SK-N-SH (cell line): ENCODE data around the gene ANO10. TPM values are rescaled to one million over a fixed set of nuclear protein-coding genes. Genes with fewer than 3 reads are reported as not detected.

ENCODE experiments used
- CTCF ChIA-PET: fragments of 300-600, 350-600 bp; formaldehyde crosslinking; extraction: SDS; loops from one replicate; lab custom pipeline; 2021; lab: Yijun Ruan, JAX
- POLR2A ChIA-PET: fragments of 350-600 bp; sonication (Branson Sonifier 250); formaldehyde crosslinking; extraction: SDS; loops from one replicate; lab custom pipeline; 2020; ENCODE audit warnings: antibody characterized with exemption, inconsistent platforms; lab: Yijun Ruan, JAX
- DNase-seq: peaks from one replicate; pipeline ENCODE4 v3.0.0; 2012
- H2AFZ ChIP-seq: fragments of 200-600 bp; sonication (generic); 2 replicates; pipeline ENCODE4 v1.8.1; 2016; ENCODE audit warnings: antibody characterized with exemption, mild to moderate bottlenecking, low read depth
- H3F3A ChIP-seq: fragments of 200-600 bp; sonication (generic); replicated peaks from 2 replicates; pipeline ENCODE3; 2016; ENCODE audit warnings: antibody characterized with exemption, mild to moderate bottlenecking; ENCODE audit not compliant: insufficient read depth
- H3K27ac ChIP-seq, 2 experiments: fragments of 200-500 bp in 1 of 2; fragments of 200-600 bp in 1 of 2; sonication (Bioruptor generic) in 1 of 2; sonication (generic), shearing (Covaris generic) in 1 of 2; 2 replicates each; pipeline versions ENCODE4 v1.5.1 to v1.6.1; 2014 to 2016; ENCODE audit warnings: low read depth in 2 of 2, inconsistent platforms in 1 of 2, low read length in 1 of 2, mild to moderate bottlenecking in 1 of 2, mixed read lengths in 1 of 2
- H3K27me3 ChIP-seq: fragments of 200-600 bp; sonication (generic), shearing (Covaris generic); 2 replicates; pipeline ENCODE4 v1.6.1; 2016; ENCODE audit warnings: mixed run types; ENCODE audit not compliant: insufficient read depth
- H3K36me3 ChIP-seq, 2 experiments: fragments of 200-500 bp in 1 of 2; fragments of 200-600 bp in 1 of 2; sonication (Bioruptor generic) in 1 of 2; sonication (generic) in 1 of 2; replicated peaks in 1 of 2; 2 replicates each; pipeline versions ENCODE3 to v1.5.1; 2014 to 2016; ENCODE audit warnings: low read length in 1 of 2, mild to moderate bottlenecking in 1 of 2; ENCODE audit not compliant: insufficient read depth in 2 of 2, control insufficient read depth in 1 of 2
- H3K4me1 ChIP-seq, 2 experiments: fragments of 200-500 bp in 1 of 2; fragments of 200-600 bp in 1 of 2; sonication (Bioruptor generic) in 1 of 2; sonication (generic), shearing (Covaris generic) in 1 of 2; 2 replicates each; pipeline versions ENCODE4 v1.5.1 to v1.6.1; 2014 to 2016; ENCODE audit warnings: low read depth in 1 of 2, low read length in 1 of 2, mixed run types in 1 of 2; ENCODE audit not compliant: insufficient read depth in 2 of 2, control insufficient read depth in 1 of 2
- H3K4me2 ChIP-seq: fragments of 200-600 bp; sonication (generic), shearing (Covaris generic); 2 replicates; pipeline ENCODE4 v1.6.1; 2017; ENCODE audit warnings: mixed run types
- H3K4me3 ChIP-seq, 2 experiments: fragments of 200-500 bp in 1 of 2; fragments of 200-600 bp in 1 of 2; sonication (Bioruptor generic) in 1 of 2; sonication (generic), shearing (Covaris generic) in 1 of 2; 2 replicates each; pipeline versions ENCODE4 v1.5.1 to v1.8.1; 2014 to 2016; ENCODE audit warnings: low read depth in 2 of 2, inconsistent platforms in 1 of 2, low read length in 1 of 2, mild to moderate bottlenecking in 1 of 2, mixed read lengths in 1 of 2, moderate library complexity in 1 of 2
- H3K79me2 ChIP-seq: fragments of 200-600 bp; sonication (generic); 2 replicates; pipeline ENCODE4 v1.8.1; 2017; ENCODE audit warnings: mild to moderate bottlenecking; ENCODE audit not compliant: insufficient read depth
- H3K9ac ChIP-seq: fragments of 200-600 bp; sonication (generic); 2 replicates; pipeline ENCODE4 v1.6.1; 2017; ENCODE audit warnings: mixed run types
- H3K9me2 ChIP-seq: fragments of 200-600 bp; sonication (generic); 2 replicates; pipeline ENCODE4 v1.6.1; 2017; ENCODE audit warnings: mixed run types
- H3K9me3 ChIP-seq: fragments of 200-600 bp; sonication (generic); 2 replicates; pipeline ENCODE4 v1.6.1; 2017; ENCODE audit warnings: mixed run types, mild to moderate bottlenecking, moderate library complexity
- H4K20me1 ChIP-seq: fragments of 200-600 bp; sonication (generic); 2 replicates; pipeline ENCODE4 v1.6.1; 2017; ENCODE audit warnings: mild to moderate bottlenecking, mixed run types; ENCODE audit not compliant: insufficient read depth
- CTCF ChIP-seq: fragments of 200-600 bp; sonication (generic); IDR thresholded peaks from 2 replicates; pipeline ENCODE4 v1.6.1; 2017; ENCODE audit warnings: antibody characterized with exemption, mild to moderate bottlenecking, moderate library complexity
- ELF1 ChIP-seq: IDR thresholded peaks from 2 replicates; pipeline ENCODE4 v1.4.0; 2012
- GABPA ChIP-seq: IDR thresholded peaks from 2 replicates; pipeline ENCODE4 v1.4.0; 2012; ENCODE audit warnings: low read depth, mild to moderate bottlenecking
- JUND ChIP-seq: IDR thresholded peaks from 2 replicates; pipeline ENCODE4 v1.4.0; 2012
- PBX3 ChIP-seq: IDR thresholded peaks from 2 replicates; pipeline ENCODE4; 2012
- POLR2AphosphoS5 ChIP-seq: IDR thresholded peaks from 2 replicates; pipeline ENCODE4 v1.6.1; 2012; ENCODE audit warnings: low read depth, low read length
- RCOR1 ChIP-seq: fragments of 150-350 bp; IDR thresholded peaks from 2 replicates; pipeline ENCODE4 v1.6.1; 2017; ENCODE audit warnings: antibody characterized with exemption, low read length
- RFX5 ChIP-seq: IDR thresholded peaks from 2 replicates; pipeline ENCODE4 v1.6.1; 2012; ENCODE audit warnings: mild to moderate bottlenecking, improper control_type of control experiment, low read length
- SIN3A ChIP-seq: IDR thresholded peaks from 2 replicates; pipeline ENCODE4 v1.6.1; 2012; ENCODE audit warnings: low read depth, mild to moderate bottlenecking, low read length, moderate library complexity, borderline replicate concordance
- SMC3 ChIP-seq: IDR thresholded peaks from 2 replicates; pipeline ENCODE4 v1.6.1; 2012; ENCODE audit warnings: low read depth, low read length, improper control_type of control experiment
- TEAD4 ChIP-seq: IDR thresholded peaks from 2 replicates; pipeline ENCODE4 v1.4.0; 2012; ENCODE audit warnings: mild to moderate bottlenecking, borderline replicate concordance; ENCODE audit not compliant: insufficient read depth
- USF1 ChIP-seq: IDR thresholded peaks from 2 replicates; pipeline ENCODE4 v1.4.0; 2012; ENCODE audit warnings: low read depth, borderline replicate concordance
- WGBS: methylation state at CpG from one replicate; pipeline ENCODE4 v1.1.6; 2017; ENCODE audit warnings: low lambda C conversion rate; 5-methylcytosine and 5-hydroxymethylcytosine counted together
- polyA plus RNA-seq, 3 experiments: library from polyadenylated mRNA; depleted of rRNA; stranded (reverse); fragments of >200 nt; gene quantifications; 2 replicates each; pipeline ENCODE4 v1.2.3, GENCODE V29; 2012

The ANO10 gene
- polyA plus RNA-seq, 1 of the 3 experiments (the other 2 are of a cell fraction): 16.8 TPM

DNA sequence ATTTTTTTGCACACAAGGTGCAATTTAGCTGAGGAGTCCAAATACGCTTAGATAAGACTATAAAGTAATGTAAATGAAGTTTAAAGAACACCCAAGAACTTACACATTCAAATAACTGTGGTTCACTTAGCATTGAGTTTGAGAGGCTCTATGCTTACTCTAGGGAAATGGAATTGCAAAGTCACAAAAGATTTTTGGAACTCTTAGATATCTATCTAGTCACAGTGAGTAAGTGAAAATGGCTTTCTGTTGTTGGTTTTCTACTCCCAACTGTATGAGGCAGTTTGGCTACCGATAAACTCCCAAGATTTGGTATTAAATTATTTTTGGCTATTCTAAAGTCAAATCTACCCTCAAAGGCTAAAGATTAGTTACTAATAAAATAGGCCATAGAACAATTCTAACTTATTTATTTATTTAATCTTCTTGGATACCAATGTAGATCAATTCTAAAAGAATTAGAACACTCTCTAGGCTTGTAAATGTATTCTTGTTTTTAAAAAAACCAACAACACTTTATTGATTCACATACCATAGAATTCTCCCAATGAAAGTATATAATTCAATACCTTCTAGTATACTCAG lies 170.0 kb downstream of the ANO10 start:
- H3K79me2 ChIP-seq: no peaks in the 10 kb centered on the region
- H2AFZ ChIP-seq: no peak overlapping the region
- no peaks in the 10 kb centered on the region for H3K4me1 ChIP-seq
- H3K9ac ChIP-seq: no peak overlapping the region
- no peaks in the 10 kb centered on the region for H3K27me3 ChIP-seq
- H3K4me3 ChIP-seq: no peak overlapping the region
- no peaks in the 10 kb centered on the region for H4K20me1 ChIP-seq
- H3K9me2 ChIP-seq: no peaks in the 10 kb centered on the region
- H3K27ac ChIP-seq: no peak overlapping the region
- POLR2A ChIA-PET: no interaction called here
- TF ChIP-seq USF1 (no peak), RCOR1 (no peak), ELF1 (no peak), SMC3 (no peak)
- no peak overlapping the region for H3K4me2 ChIP-seq
- DNase-seq: no peak
- WGBS: 91% methylated on average over 2 of the region's 2 CpGs
- CTCF ChIA-PET: no interaction called here
- no peaks in the 10 kb centered on the region for H3F3A ChIP-seq
- H3K36me3 ChIP-seq: peaks cover 0 to 4% of the 10 kb centered on the region in 2 experiments
- no peaks in the 10 kb centered on the region for H3K9me3 ChIP-seq

DNA sequence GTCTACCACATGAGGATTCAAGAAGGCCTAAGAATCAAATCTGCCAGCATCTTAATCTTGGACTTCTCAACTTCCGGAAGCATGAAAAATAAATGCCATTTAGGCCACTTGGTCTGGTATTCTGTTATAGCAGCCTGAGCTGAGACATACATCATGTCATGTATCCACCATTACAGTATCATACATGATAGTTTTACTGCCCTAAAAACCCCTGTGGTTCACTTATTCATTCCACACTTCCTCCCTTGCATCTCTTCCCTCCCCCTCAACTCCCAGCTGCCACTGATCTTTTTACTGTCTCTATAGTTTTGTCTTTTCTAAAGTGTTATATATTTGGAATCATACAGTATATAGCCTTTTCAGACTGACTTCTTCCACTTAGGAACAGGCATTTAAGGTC lies 173.7 kb downstream of the ANO10 start:
- H3K4me1 ChIP-seq: no peaks in the 10 kb centered on the region
- no peaks in the 10 kb centered on the region for H3K9me2 ChIP-seq
- CTCF ChIA-PET: interaction anchor here (1.9 kb wide), 1 partner anchor 9 kb away, joined by 6 read pairs; no protein-coding TSS in a partner anchor
- no peak for DNase-seq
- no peak for TF ChIP-seq CTCF
- no peak for TF ChIP-seq GABPA
- no peak for TF ChIP-seq JUND
- no peak for TF ChIP-seq SMC3
- no peak for TF ChIP-seq RCOR1
- TF ChIP-seq RFX5: no peak
- no peak for TF ChIP-seq PBX3
- no peak for TF ChIP-seq SIN3A
- TF ChIP-seq TEAD4: no peak
- no peak for TF ChIP-seq POLR2AphosphoS5
- POLR2A ChIA-PET: no interaction called here
- no peak overlapping the region for H3K27ac ChIP-seq
- H3K4me3 ChIP-seq: no peak overlapping the region
- H3F3A ChIP-seq: no peaks in the 10 kb centered on the region
- no peaks in the 10 kb centered on the region for H3K27me3 ChIP-seq
- 100% methylated on average over 1 of the region's 1 CpG for WGBS
- no peak overlapping the region for H2AFZ ChIP-seq
- H3K9ac ChIP-seq: no peak overlapping the region
- H3K9me3 ChIP-seq: no peaks in the 10 kb centered on the region
- H4K20me1 ChIP-seq: no peaks in the 10 kb centered on the region
- H3K79me2 ChIP-seq: no peaks in the 10 kb centered on the region
- peaks cover 0 to 4% of the 10 kb centered on the region in 2 experiments for H3K36me3 ChIP-seq
- H3K4me2 ChIP-seq: no peak overlapping the region
